Activated T-cell treated with anti-CD3 and anti-CD28 coated beads, Interleukin-2, amount 50 U/mL, for 48 hours (primary cell): Measurements from ENCODE around the gene KLHL1.

Experiments
- DNase-seq, 2 experiments: peaks; one replicate each; pipeline ENCODE4 v3.0.0-alpha.2; 2020

KLHL1 gene

GRCh38 chr13:69857183-69857821 lies 250.9 kb downstream of the KLHL1 start:
- no peak for DNase-seq

GRCh38 chr13:69856331-69856730 lies 251.9 kb downstream of the KLHL1 start:
- DNase-seq, result no peak

- no peak for DNase-seq
These were observed 279.7 kb downstream of the KLHL1 start for GRCh38 chr13:69828527-69828926.

GRCh38 chr13:69820180-69820579 lies 288.1 kb downstream of the KLHL1 start:
- DNase-seq, result no peak

- no peak for DNase-seq
These were observed 290.9 kb downstream of the KLHL1 start for GRCh38 chr13:69817333-69817869.

GRCh38 chr13:69809152-69809551 lies 299.1 kb downstream of the KLHL1 start:
- no peak for DNase-seq

- DNase-seq, result no peak
These were observed 312.0 kb downstream of the KLHL1 start for GRCh38 chr13:69796256-69796655.

- DNase-seq, result no peak
These were observed 314.3 kb downstream of the KLHL1 start for GRCh38 chr13:69793783-69794453.

GRCh38 chr13:69776937-69777336 lies 331.3 kb downstream of the KLHL1 start:
- no peak for DNase-seq

- DNase-seq, result no peak
These were observed 338.6 kb downstream of the KLHL1 start for GRCh38 chr13:69769608-69770007.

GRCh38 chr13:69761581-69761980 lies 346.7 kb downstream of the KLHL1 start:
- DNase-seq, result no peak

GRCh38 chr13:69755101-69755500 lies 353.2 kb downstream of the KLHL1 start:
- no peak for DNase-seq

GRCh38 chr13:69751259-69751658 lies 357.0 kb downstream of the KLHL1 start:
- DNase-seq, result no peak

- no peak for DNase-seq
These were observed 370.9 kb downstream of the KLHL1 start for GRCh38 chr13:69737129-69737935.

GRCh38 chr13:69721631-69722030 lies 386.6 kb downstream of the KLHL1 start:
- no peak for DNase-seq

- no peak for DNase-seq
These were observed 387.8 kb downstream of the KLHL1 start for GRCh38 chr13:69720278-69720983.

GRCh38 chr13:69706807-69707206 lies 401.4 kb downstream of the KLHL1 start:
- no peak for DNase-seq

- no peak for DNase-seq
These were observed 403.9 kb downstream of the KLHL1 start for GRCh38 chr13:69704311-69704710.

GRCh38 chr13:69690999-69691398 lies 417.3 kb downstream of the KLHL1 start:
- no peak for DNase-seq

GRCh38 chr13:69683921-69684686 lies 424.1 kb downstream of the KLHL1 start:
- DNase-seq, result no peak

GRCh38 chr13:69681722-69682121 lies 426.5 kb downstream of the KLHL1 start:
- no peak for DNase-seq

GRCh38 chr13:69677343-69677742 lies 430.9 kb downstream of the KLHL1 start:
- DNase-seq, result no peak
